Thyroid gland (tissue), 4 donors: Measurements from ENCODE around the gene TMEM229B.

ENCODE experiments used
- POLR2A ChIP-seq, 2 donors: fragments of 450-650 bp; IDR thresholded peaks; one replicate each; pipeline ENCODE4 v1.6.1; 2017; ENCODE audit warnings: antibody characterized with exemption in 2 of 2, mild to moderate bottlenecking in 2 of 2, moderate library complexity in 1 of 2
- TF ChIP-seq, protein P1 (sequence below), 6 experiments: fragments of 200-600 bp in 3 of 6; fragments of 450-650 bp in 3 of 6; sonication (generic) in 3 of 6; IDR thresholded peaks; one replicate each; pipeline ENCODE4 v1.5.1; 2016 to 2019; ENCODE audit warnings: antibody characterized with exemption in 6 of 6, mild to moderate bottlenecking in 2 of 6, inconsistent platforms in 1 of 6, moderate library complexity in 1 of 6

DNA sequence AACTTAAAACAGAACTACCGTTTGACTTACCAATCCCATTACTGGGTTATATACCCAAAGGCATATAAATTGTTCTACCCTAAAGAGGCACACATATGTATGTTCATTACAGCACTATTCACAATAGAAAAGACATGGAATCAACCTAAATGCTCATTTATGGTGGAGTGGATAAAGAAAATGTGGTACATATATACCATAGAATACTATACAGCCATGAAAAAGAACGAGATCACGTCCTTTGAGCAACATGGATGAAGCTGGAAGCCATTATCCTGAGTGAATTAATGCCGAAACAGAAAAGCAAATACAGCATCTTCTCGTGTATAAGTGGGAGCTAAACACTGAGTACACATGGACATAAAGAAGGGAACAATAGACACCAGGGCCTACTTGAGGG lies 31.8 kb downstream of the TMEM229B start:
- TF ChIP-seq, protein P1, sequence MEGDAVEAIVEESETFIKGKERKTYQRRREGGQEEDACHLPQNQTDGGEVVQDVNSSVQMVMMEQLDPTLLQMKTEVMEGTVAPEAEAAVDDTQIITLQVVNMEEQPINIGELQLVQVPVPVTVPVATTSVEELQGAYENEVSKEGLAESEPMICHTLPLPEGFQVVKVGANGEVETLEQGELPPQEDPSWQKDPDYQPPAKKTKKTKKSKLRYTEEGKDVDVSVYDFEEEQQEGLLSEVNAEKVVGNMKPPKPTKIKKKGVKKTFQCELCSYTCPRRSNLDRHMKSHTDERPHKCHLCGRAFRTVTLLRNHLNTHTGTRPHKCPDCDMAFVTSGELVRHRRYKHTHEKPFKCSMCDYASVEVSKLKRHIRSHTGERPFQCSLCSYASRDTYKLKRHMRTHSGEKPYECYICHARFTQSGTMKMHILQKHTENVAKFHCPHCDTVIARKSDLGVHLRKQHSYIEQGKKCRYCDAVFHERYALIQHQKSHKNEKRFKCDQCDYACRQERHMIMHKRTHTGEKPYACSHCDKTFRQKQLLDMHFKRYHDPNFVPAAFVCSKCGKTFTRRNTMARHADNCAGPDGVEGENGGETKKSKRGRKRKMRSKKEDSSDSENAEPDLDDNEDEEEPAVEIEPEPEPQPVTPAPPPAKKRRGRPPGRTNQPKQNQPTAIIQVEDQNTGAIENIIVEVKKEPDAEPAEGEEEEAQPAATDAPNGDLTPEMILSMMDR (IDR thresholded peaks at IDR 0.05) = no peak
- no peak for TF ChIP-seq POLR2A (IDR thresholded peaks at IDR 0.05)
